Hematopoietic multipotent progenitor cell treated with erythropoietin and hydrocortisone succinate and interleukin-3 and kit ligand, for 6 days (in vitro differentiated cells): ENCODE results near the gene OR2D3.
"Not testable (repeated sequence)": the region's sequence is repeated elsewhere in the genome, so short reads cannot be mapped to it uniquely, and the experiment has no call there.

Source experiments
- DNase-seq: peaks from one replicate; pipeline ENCODE4 v3.0.0-alpha.2; 2015

Gene OR2D3

GRCh38 chr11:6920702-6921101 lies at the start of gene OR2D3:
OR2D3 (plus strand) TSS chr11:6921002; CDS start chr11:6921002, 0 bp downstream.
- DNase-seq, result no peak

- no peak for DNase-seq
Measured at GRCh38 chr11:6871278-6871677, 49.5 kb upstream of the OR2D3 start.

GRCh38 chr11:6875761-6876160 lies 45.0 kb upstream of the OR2D3 start:
- DNase-seq, result no peak

GRCh38 chr11:6876325-6876724 lies 44.5 kb upstream of the OR2D3 start, which contains the start of gene OR10A4:
OR10A4 (plus strand) TSS chr11:6876625; CDS start chr11:6876648, 23 bp downstream.
- DNase-seq, result no peak

GRCh38 chr11:6876914-6877313 lies 43.9 kb upstream of the OR2D3 start:
- DNase-seq, result no peak

GRCh38 chr11:6882751-6883150 lies 38.1 kb upstream of the OR2D3 start:
- DNase-seq, result no peak

GRCh38 chr11:6887711-6888110 lies 33.1 kb upstream of the OR2D3 start:
- not testable (repeated sequence) for DNase-seq

- DNase-seq, result no peak
Measured at GRCh38 chr11:6888830-6889229, 32.0 kb upstream of the OR2D3 start.

GRCh38 chr11:6889835-6890234 lies 31.0 kb upstream of the OR2D3 start:
- no peak for DNase-seq

GRCh38 chr11:6892400-6892799 lies 28.4 kb upstream of the OR2D3 start, which contains the start of gene OR2D2:
OR2D2 (minus strand) TSS chr11:6892500; CDS start chr11:6892500, 0 bp downstream.
- DNase-seq, result no peak

GRCh38 chr11:6894097-6894496 lies 26.7 kb upstream of the OR2D3 start:
- DNase-seq, result no peak

- DNase-seq, result no peak
Measured at GRCh38 chr11:6895010-6895409, 25.8 kb upstream of the OR2D3 start.

GRCh38 chr11:6898911-6899310 lies 21.9 kb upstream of the OR2D3 start:
- DNase-seq, result no peak

- DNase-seq, result no peak
Measured at GRCh38 chr11:6900327-6900999, 20.3 kb upstream of the OR2D3 start.

GRCh38 chr11:6904804-6905203 lies 16.0 kb upstream of the OR2D3 start:
- not testable (repeated sequence) for DNase-seq

- no peak for DNase-seq
Measured at GRCh38 chr11:6911378-6911777, 9.4 kb upstream of the OR2D3 start.

GRCh38 chr11:6911948-6912347 lies 8.9 kb upstream of the OR2D3 start:
- no peak for DNase-seq

- DNase-seq, result no peak
Measured at GRCh38 chr11:6919698-6920097, 1.1 kb upstream of the OR2D3 start.

GRCh38 chr11:6925007-6925577 lies 4.3 kb downstream of the OR2D3 start:
- DNase-seq, result no peak

GRCh38 chr11:6925636-6926207 lies 4.9 kb downstream of the OR2D3 start:
- peak; percentile 34 for DNase-seq

GRCh38 chr11:6926208-6927029 lies 5.6 kb downstream of the OR2D3 start, which contains the start of gene ZNF215:
ZNF215 (plus strand) TSS chr11:6926426; CDS start chr11:6932273, 5,847 bp downstream.
- peak; percentile 94 for DNase-seq

- peak; percentile 22 for DNase-seq
Measured at GRCh38 chr11:6927030-6927617, 6.3 kb downstream of the OR2D3 start.

- DNase-seq, result no peak
Measured at GRCh38 chr11:6928916-6929315, 8.1 kb downstream of the OR2D3 start.
